ENCODE measurements around the gene RPS21.

Gene RPS21

GRCh38 chr20:62386383-62387218 lies at the start of gene RPS21:
TSS of gene RPS21 (plus strand) at chr20:62387103. CDS start at chr20:62387339, 236 bp downstream.
- no peak for TF ChIP-seq CTCF (conservative IDR thresholded peaks at IDR 0.05)

GRCh38 chr20:62337558-62338293 lies 49.2 kb upstream of the RPS21 start:
- no peak for TF ChIP-seq CTCF (conservative IDR thresholded peaks at IDR 0.05)
- H3K27ac ChIP-seq = no peak overlapping the region

More at GRCh38 chr20:62386383-62387218, at the start of gene RPS21:
- peak within 1 kb of the TSS; percentile 92 for H3K27ac ChIP-seq

- no peak for TF ChIP-seq CTCF (conservative IDR thresholded peaks at IDR 0.05)
- no peak overlapping the region for H3K27ac ChIP-seq
Measured at GRCh38 chr20:62338294-62338620, 48.6 kb upstream of the RPS21 start.

- no peak overlapping the region for H3K27ac ChIP-seq
- TF ChIP-seq CTCF (conservative IDR thresholded peaks at IDR 0.05) = no peak
Measured at GRCh38 chr20:62339647-62340062, 47.2 kb upstream of the RPS21 start.

GRCh38 chr20:62342910-62343309 lies 44.0 kb upstream of the RPS21 start:
- no peak overlapping the region for H3K27ac ChIP-seq
- TF ChIP-seq CTCF (conservative IDR thresholded peaks at IDR 0.05) = no peak

GRCh38 chr20:62344092-62344491 lies 42.8 kb upstream of the RPS21 start:
- no peak overlapping the region for H3K27ac ChIP-seq
- TF ChIP-seq CTCF (conservative IDR thresholded peaks at IDR 0.05) = no peak

- TF ChIP-seq CTCF (conservative IDR thresholded peaks at IDR 0.05) = no peak
- H3K27ac ChIP-seq = no peak overlapping the region
Measured at GRCh38 chr20:62344782-62345181, 42.1 kb upstream of the RPS21 start.
